Spleen (tissue), 11 donors: ENCODE data around the gene PTP4A2. TPM values are rescaled to one million over a fixed set of nuclear protein-coding genes. Genes with fewer than 3 reads are reported as not detected.

Experiments used
- DNase-seq: peaks from one replicate; pipeline ENCODE4 v3.0.0-alpha.2; 2020
- H3K27ac ChIP-seq, 8 donors: fragments of 200-600 bp; sonication (generic) in 7 of 8; 1 replicate in 4 of 8; 2 replicates in 4 of 8; pipeline versions ENCODE4 v1.5.0 to v1.8.0; 2016 to 2021; ENCODE audit warnings: inconsistent platforms in 4 of 8, mild to moderate bottlenecking in 4 of 8, moderate library complexity in 1 of 8
- H3K27me3 ChIP-seq, 7 donors: fragments of 200-600 bp; sonication (generic) in 6 of 7; replicated peaks in 1 of 7; 1 replicate in 4 of 7; 2 replicates in 3 of 7; pipeline versions ENCODE4 v1.5.0 to v1.8.0; 2016 to 2021; ENCODE audit warnings: inconsistent platforms in 3 of 7, mild to moderate bottlenecking in 1 of 7
- H3K36me3 ChIP-seq, 6 donors: fragments of 200-600 bp; sonication (generic) in 5 of 6; 1 replicate in 4 of 6; 2 replicates in 2 of 6; pipeline versions ENCODE4 v1.5.0 to v1.8.0; 2016 to 2021; ENCODE audit warnings: inconsistent platforms in 2 of 6
- H3K4me1 ChIP-seq, 6 donors: fragments of 200-600 bp; sonication (generic) in 5 of 6; 1 replicate in 3 of 6; 2 replicates in 3 of 6; pipeline versions ENCODE4 v1.5.0 to v1.8.0; 2016 to 2021; ENCODE audit warnings: inconsistent platforms in 3 of 6
- H3K4me3 ChIP-seq, 8 donors: fragments of 200-600 bp; sonication (generic) in 7 of 8; 1 replicate in 4 of 8; 2 replicates in 4 of 8; pipeline versions ENCODE4 v1.5.0 to v1.8.0; 2016 to 2021; ENCODE audit warnings: inconsistent platforms in 4 of 8, mild to moderate bottlenecking in 4 of 8, moderate library complexity in 2 of 8
- H3K9me3 ChIP-seq, 8 donors: fragments of 200-600 bp; sonication (generic) in 7 of 8; 1 replicate in 4 of 8; 2 replicates in 4 of 8; pipeline versions ENCODE4 v1.5.0 to v1.8.0; 2016 to 2021; ENCODE audit warnings: inconsistent platforms in 4 of 8
- POLR2A ChIP-seq, 3 donors: fragments of 450-650 bp; IDR thresholded peaks; one replicate each; pipeline ENCODE4 v1.5.1; 2017; ENCODE audit warnings: antibody characterized with exemption in 3 of 3, mild to moderate bottlenecking in 1 of 3
- POLR2AphosphoS5 ChIP-seq, 3 donors: sonication (generic); formaldehyde crosslinking; IDR thresholded peaks; one replicate each; pipeline ENCODE4 v1.5.1; 2017; ENCODE audit warnings: antibody characterized with exemption in 3 of 3
- WGBS, 5 donors: extraction: QIAGEN DNeasy Blood & Tissue Kit in 3 of 5; methylation state at CpG; one replicate each; pipeline versions ENCODE4 v1.1.5 to v1.1.7; 2013 to 2018; 5-methylcytosine and 5-hydroxymethylcytosine counted together
- intact Hi-C: fragments of 100-400 bp; cut with DNase I; formaldehyde crosslinking; loops from one replicate; pipeline ENCODE4 v1.15.0; 2023; ENCODE audit warnings: low total_unique reads
- polyA plus RNA-seq, 3 donors: library from polyadenylated mRNA; stranded (reverse); fragments of 200-250 nt; gene quantifications; one replicate each; pipeline ENCODE4 v1.2.1, GENCODE V29; 2013
- total RNA-seq, 7 donors: library from RNA; depleted of rRNA in 3 of 7; stranded (reverse); fragments of >200 nt in 3 of 7; fragmentation: NEBNext Ultra II Directional in 4 of 7; extraction: Animal tissue kit (Norgen Biotek cat#: 25700) in 4 of 7; gene quantifications; one replicate each; pipeline versions ENCODE4 v1.1.0 to v1.2.1, GENCODE V29; 2016 to 2021
- TF ChIP-seq, protein P1 (sequence below), 11 experiments: fragments of 200-600 bp in 7 of 11; fragments of 450-650 bp in 4 of 11; sonication (generic) in 4 of 11; IDR thresholded peaks in 8 of 11; conservative IDR thresholded peaks in 3 of 11; 1 replicate in 7 of 11; 2 replicates in 4 of 11; pipeline versions ENCODE4 v1.4.0 to v1.8.0; 2016 to 2021; ENCODE audit warnings: antibody characterized with exemption in 11 of 11, inconsistent platforms in 4 of 11, mild to moderate bottlenecking in 1 of 11
- donor health status: healthy with polysubstance abuse.
- donor health status: DM: no; HTN: no; CAD: no; lungs with moderate emphysema.
- donor health status: DM: no; HTN: no; CAD: no.
- donor health status: Bipolar disorder and iron deficiency.
- donor health status: healthy.
- donor health status: DM: no; HTN: no; CAD: no.
- donor health status: DM: yes; HTN: yes; CAD: no.

PTP4A2 gene
- total and polyA plus RNA-seq, 10 donors, result 72.9 to 300 (median 246) TPM

DNA sequence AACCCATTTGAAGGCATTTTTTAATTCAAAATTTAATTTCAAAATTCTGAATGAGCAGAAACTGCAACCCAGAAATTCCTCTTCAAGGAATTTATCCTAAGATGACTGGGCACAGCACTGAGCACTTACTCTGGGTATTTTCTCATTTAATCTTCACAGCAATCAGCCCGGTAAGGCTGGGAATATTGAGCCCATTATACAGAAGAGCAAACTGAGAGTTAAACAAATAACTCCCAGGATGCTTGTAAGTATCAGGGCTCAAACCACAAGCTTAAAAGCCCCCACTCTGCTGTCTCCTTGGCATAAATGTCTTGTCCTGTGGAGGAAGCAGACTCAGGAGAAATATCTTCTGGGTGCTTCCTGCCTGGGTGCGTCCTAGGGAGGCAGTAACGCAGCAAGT, 69.3 kb downstream of the PTP4A2 start:
- no peak for DNase-seq
- H3K9me3 ChIP-seq, result no peaks in the 10 kb centered on the region
- no peaks in the 10 kb centered on the region for H3K36me3 ChIP-seq
- 77 to 87% (median 82%) methylated on average over 3 of the region's 3 CpGs for WGBS, 5 donors
- TF ChIP-seq POLR2A (IDR thresholded peaks at IDR 0.05) (no peak), POLR2AphosphoS5 (IDR thresholded peaks at IDR 0.05) (no peak)
- TF ChIP-seq, protein P1, sequence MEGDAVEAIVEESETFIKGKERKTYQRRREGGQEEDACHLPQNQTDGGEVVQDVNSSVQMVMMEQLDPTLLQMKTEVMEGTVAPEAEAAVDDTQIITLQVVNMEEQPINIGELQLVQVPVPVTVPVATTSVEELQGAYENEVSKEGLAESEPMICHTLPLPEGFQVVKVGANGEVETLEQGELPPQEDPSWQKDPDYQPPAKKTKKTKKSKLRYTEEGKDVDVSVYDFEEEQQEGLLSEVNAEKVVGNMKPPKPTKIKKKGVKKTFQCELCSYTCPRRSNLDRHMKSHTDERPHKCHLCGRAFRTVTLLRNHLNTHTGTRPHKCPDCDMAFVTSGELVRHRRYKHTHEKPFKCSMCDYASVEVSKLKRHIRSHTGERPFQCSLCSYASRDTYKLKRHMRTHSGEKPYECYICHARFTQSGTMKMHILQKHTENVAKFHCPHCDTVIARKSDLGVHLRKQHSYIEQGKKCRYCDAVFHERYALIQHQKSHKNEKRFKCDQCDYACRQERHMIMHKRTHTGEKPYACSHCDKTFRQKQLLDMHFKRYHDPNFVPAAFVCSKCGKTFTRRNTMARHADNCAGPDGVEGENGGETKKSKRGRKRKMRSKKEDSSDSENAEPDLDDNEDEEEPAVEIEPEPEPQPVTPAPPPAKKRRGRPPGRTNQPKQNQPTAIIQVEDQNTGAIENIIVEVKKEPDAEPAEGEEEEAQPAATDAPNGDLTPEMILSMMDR (IDR thresholded peaks at IDR 0.05 in 8 of 11, conservative IDR thresholded peaks at IDR 0.05 in 3 of 11), result no peak
- no peak overlapping the region for H3K27ac ChIP-seq
- peaks cover 0 to 13% (median 0%) of the 10 kb centered on the region in 6 donors for H3K4me1 ChIP-seq
- no peak overlapping the region for H3K4me3 ChIP-seq
- intact Hi-C loops, result no loop called here
- H3K27me3 ChIP-seq, result no peaks in the 10 kb centered on the region

DNA sequence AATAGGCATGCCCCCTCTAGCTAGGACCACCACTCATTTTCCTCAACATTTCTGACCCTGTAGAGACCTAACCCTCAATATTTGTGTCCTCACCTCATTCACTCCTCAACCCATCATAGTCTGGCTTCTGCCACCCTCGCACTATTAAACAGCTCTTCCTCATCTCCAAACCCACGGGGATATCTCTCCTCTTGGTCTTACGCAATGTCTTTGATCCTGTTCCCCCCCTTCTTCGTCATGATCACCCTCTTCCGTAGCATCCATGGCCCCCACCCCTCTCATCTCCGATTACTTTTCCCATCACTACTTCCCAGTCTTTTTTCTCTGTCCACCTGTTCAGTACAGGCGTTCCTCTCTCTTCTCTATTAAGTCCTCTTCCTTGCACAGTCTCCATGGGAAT, 70.6 kb downstream of the PTP4A2 start:
- intact Hi-C loops, result no loop called here
- no peak for DNase-seq
- Histone ChIP-seq H3K36me3 (no peaks in the 10 kb centered on the region), H3K27me3 (no peaks in the 10 kb centered on the region), H3K4me1 (peaks cover 0 to 10% (median 0%) of the 10 kb centered on the region in 6 donors), H3K9me3 (no peaks in the 10 kb centered on the region), H3K4me3 (no peak overlapping the region), H3K27ac (no peak overlapping the region)
- TF ChIP-seq POLR2A (IDR thresholded peaks at IDR 0.05), result no peak
- TF ChIP-seq, protein P1 (IDR thresholded peaks at IDR 0.05 in 8 of 11, conservative IDR thresholded peaks at IDR 0.05 in 3 of 11), result no peak
- no peak for TF ChIP-seq POLR2AphosphoS5 (IDR thresholded peaks at IDR 0.05)
- 74 to 87% (median 82%) methylated on average over 7 of the region's 7 CpGs for WGBS, 5 donors

DNA sequence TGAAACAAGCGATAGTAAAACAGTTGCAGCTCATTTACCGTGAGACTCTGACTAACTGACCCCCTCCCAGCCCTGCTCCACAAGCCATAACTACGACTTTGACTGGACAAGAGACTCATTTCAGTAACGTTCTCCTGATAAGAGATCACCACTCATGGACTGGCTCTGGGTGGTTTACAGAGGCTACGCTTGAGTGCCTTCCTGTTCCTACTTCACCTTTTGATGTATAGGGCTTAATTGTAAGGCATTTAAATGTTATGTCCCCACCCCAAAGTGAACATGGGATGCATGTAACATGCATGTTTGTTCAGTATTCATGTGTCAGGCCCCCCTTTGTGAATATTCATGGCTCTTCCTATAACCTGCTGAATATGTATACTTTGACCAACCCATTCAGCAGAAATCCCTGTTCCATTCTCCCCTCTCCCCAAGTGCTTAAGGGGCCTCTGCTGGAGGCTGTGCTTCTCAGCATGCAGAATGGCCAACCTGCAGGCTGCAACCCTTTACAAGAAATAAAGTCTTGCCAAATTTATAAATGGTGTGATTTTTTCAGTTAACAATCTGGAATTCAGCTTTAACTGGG, 71.6 kb downstream of the PTP4A2 start:
- no peak overlapping the region for H3K27ac ChIP-seq
- peaks cover 0 to 6% (median 0%) of the 10 kb centered on the region in 6 donors for H3K4me1 ChIP-seq
- no peak for DNase-seq
- no peaks in the 10 kb centered on the region for H3K27me3 ChIP-seq
- intact Hi-C loops, result no loop called here
- no peaks in the 10 kb centered on the region for H3K9me3 ChIP-seq
- H3K36me3 ChIP-seq, result no peaks in the 10 kb centered on the region
- no peak overlapping the region for H3K4me3 ChIP-seq
- no peak for TF ChIP-seq POLR2A (IDR thresholded peaks at IDR 0.05)
- no peak for TF ChIP-seq POLR2AphosphoS5 (IDR thresholded peaks at IDR 0.05)
- TF ChIP-seq, protein P1 (IDR thresholded peaks at IDR 0.05 in 8 of 11, conservative IDR thresholded peaks at IDR 0.05 in 3 of 11), result no peak
- WGBS, 5 donors, result 62 to 73% (median 68%) methylated on average over 5 of the region's 5 CpGs

DNA sequence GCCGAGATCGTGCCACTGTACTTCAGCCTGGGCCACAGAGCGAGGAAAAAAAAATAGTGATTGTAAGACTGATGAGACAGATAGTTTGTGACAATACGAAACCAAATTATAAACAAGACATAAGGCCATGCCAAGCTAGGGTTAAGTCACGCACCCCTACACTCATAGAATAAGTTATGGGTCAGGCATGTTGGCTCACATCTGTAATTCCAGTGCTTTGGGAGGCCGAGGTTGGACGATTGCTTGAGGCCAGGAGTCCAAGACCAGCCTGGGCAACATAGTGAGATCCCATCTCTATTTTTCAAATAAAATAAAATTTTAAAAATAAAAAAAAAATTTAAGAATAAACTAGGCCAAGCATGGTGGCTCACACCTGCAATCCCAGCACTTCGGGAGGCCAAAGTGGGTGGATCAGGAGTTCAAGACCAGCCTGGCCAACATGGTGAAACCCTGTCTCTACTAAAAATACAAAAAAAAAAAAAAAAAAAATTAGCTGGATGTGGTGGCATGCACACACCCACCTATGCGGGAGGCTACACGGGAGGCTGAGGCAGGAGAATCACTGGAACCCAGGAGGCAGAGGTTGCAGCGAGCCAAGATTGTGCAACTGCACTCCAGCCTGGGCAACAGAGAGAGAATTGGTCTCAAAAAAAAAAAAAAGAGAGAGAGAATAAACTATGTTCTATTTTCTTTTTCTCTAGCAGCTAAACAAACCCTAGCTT, 72.3 kb downstream of the PTP4A2 start:
- no peaks in the 10 kb centered on the region for H3K27me3 ChIP-seq
- no peaks in the 10 kb centered on the region for H3K9me3 ChIP-seq
- no peak overlapping the region for H3K4me3 ChIP-seq
- intact Hi-C loops, result no loop called here
- H3K36me3 ChIP-seq, result no peaks in the 10 kb centered on the region
- DNase-seq, result no peak
- WGBS, 5 donors, result 89 to 94% (median 93%) methylated on average over 11 of the region's 11 CpGs
- no peak for TF ChIP-seq POLR2A (IDR thresholded peaks at IDR 0.05)
- TF ChIP-seq, protein P1 (IDR thresholded peaks at IDR 0.05 in 8 of 11, conservative IDR thresholded peaks at IDR 0.05 in 3 of 11), result no peak
- no peak for TF ChIP-seq POLR2AphosphoS5 (IDR thresholded peaks at IDR 0.05)
- H3K27ac ChIP-seq, result no peak overlapping the region
- H3K4me1 ChIP-seq, result peaks cover 0 to 6% (median 0%) of the 10 kb centered on the region in 6 donors
